ENCODE measurements around the gene DEGS1.
"Not testable (repeated sequence)": the region's sequence is repeated elsewhere in the genome, so short reads cannot be mapped to it uniquely, and the experiment has no call there.

Gene DEGS1

GRCh38 chr1:224198572-224198971 lies 15.5 kb downstream of the DEGS1 start:
- TF ChIP-seq CTCF (IDR thresholded peaks at IDR 0.05; ENCODE audit: low read depth, low read length, missing control alignments): no peak
- no peak overlapping the region for H3K4me3 ChIP-seq (replicated peaks; ENCODE audit: low read depth, low read length)
- no peak for DNase-seq (ENCODE audit: extremely low read depth, low read depth)

- no peak for DNase-seq (ENCODE audit: extremely low read depth, low read depth)
- H3K4me3 ChIP-seq (replicated peaks; ENCODE audit: low read depth, low read length): no peak overlapping the region
- no peak for TF ChIP-seq CTCF (IDR thresholded peaks at IDR 0.05; ENCODE audit: low read depth, low read length, missing control alignments)
Observed at GRCh38 chr1:224199679-224200078, 16.6 kb downstream of the DEGS1 start.

GRCh38 chr1:224201383-224201782 lies 18.3 kb downstream of the DEGS1 start:
- DNase-seq (ENCODE audit: extremely low read depth, low read depth): no peak

GRCh38 chr1:224201853-224202252 lies 18.8 kb downstream of the DEGS1 start:
- H3K4me3 ChIP-seq (replicated peaks; ENCODE audit: low read depth, low read length): no peak overlapping the region

More at GRCh38 chr1:224201383-224201782, 18.3 kb downstream of the DEGS1 start:
- no peak overlapping the region for H3K4me3 ChIP-seq (replicated peaks; ENCODE audit: low read depth, low read length)
- no peak for TF ChIP-seq CTCF (IDR thresholded peaks at IDR 0.05; ENCODE audit: low read depth, low read length, missing control alignments)

GRCh38 chr1:224203243-224204016 lies 20.4 kb downstream of the DEGS1 start:
- H3K4me3 ChIP-seq (replicated peaks; ENCODE audit: low read depth, low read length): no peak overlapping the region
- TF ChIP-seq CTCF (IDR thresholded peaks at IDR 0.05; ENCODE audit: low read depth, low read length, missing control alignments): no peak
- DNase-seq (ENCODE audit: extremely low read depth, low read depth): no peak

More at GRCh38 chr1:224201853-224202252, 18.8 kb downstream of the DEGS1 start:
- no peak for TF ChIP-seq CTCF (IDR thresholded peaks at IDR 0.05; ENCODE audit: low read depth, low read length, missing control alignments)
- no peak for DNase-seq (ENCODE audit: extremely low read depth, low read depth)

- DNase-seq (ENCODE audit: extremely low read depth, low read depth): no peak
- no peak for TF ChIP-seq CTCF (IDR thresholded peaks at IDR 0.05; ENCODE audit: low read depth, low read length, missing control alignments)
- H3K4me3 ChIP-seq (replicated peaks; ENCODE audit: low read depth, low read length): peak overlapping the region; percentile 19
Observed at GRCh38 chr1:224205438-224205840, 22.4 kb downstream of the DEGS1 start.

GRCh38 chr1:224205931-224206538 lies 23.0 kb downstream of the DEGS1 start:
- not testable (repeated sequence) for DNase-seq (ENCODE audit: extremely low read depth, low read depth); H3K4me3 ChIP-seq (replicated peaks; ENCODE audit: low read depth, low read length)

Measured in HFF-Myc (cell line).